H9 (cell line): ENCODE results near the gene THRB. TPM values are rescaled to one million over a fixed set of nuclear protein-coding genes. Genes with fewer than 3 reads are reported as not detected.

Source experiments
- DNase-seq: peaks from one replicate; pipeline ENCODE4 v3.0.0-alpha.2; 2017
- H2AFZ ChIP-seq: one replicate; pipeline ENCODE4 v1.6.1; 2013; ENCODE audit warnings: mild to moderate bottlenecking, low read length, control low read depth, moderate library complexity
- H2AK5ac ChIP-seq: 2 replicates; pipeline ENCODE4 v1.6.1; 2013; ENCODE audit warnings: low read length, control low read depth, mixed read lengths; ENCODE audit not compliant: insufficient read length
- H2BK120ac ChIP-seq: one replicate; pipeline ENCODE4 v1.6.1; 2013; ENCODE audit warnings: low read depth, mild to moderate bottlenecking, low read length, control low read depth, inconsistent platforms; ENCODE audit not compliant: poor library complexity, severe bottlenecking
- H2BK12ac ChIP-seq: 2 replicates; pipeline ENCODE4 v1.6.1; 2013; ENCODE audit warnings: low read length, control low read depth, mixed read lengths, low read depth; ENCODE audit not compliant: insufficient read length
- H2BK15ac ChIP-seq: 2 replicates; pipeline ENCODE4 v1.6.1; 2013; ENCODE audit warnings: low read depth, low read length, control low read depth
- H2BK20ac ChIP-seq: one replicate; pipeline ENCODE4 v1.6.1; 2013; ENCODE audit warnings: low read depth, mild to moderate bottlenecking, low read length, control low read depth, inconsistent platforms; ENCODE audit not compliant: poor library complexity, severe bottlenecking
- H2BK5ac ChIP-seq: 2 replicates; pipeline ENCODE4 v1.6.1; 2013; ENCODE audit warnings: low read length, control low read depth, mixed read lengths; ENCODE audit not compliant: insufficient read length
- H3K14ac ChIP-seq: 2 replicates; pipeline ENCODE4 v1.6.1; 2013; ENCODE audit warnings: low read length, control low read depth; ENCODE audit not compliant: insufficient read depth
- H3K18ac ChIP-seq: 2 replicates; pipeline ENCODE4 v1.6.1; 2013; ENCODE audit warnings: low read depth, mild to moderate bottlenecking, mixed read lengths, low read length, control low read depth; ENCODE audit not compliant: insufficient read length
- H3K23ac ChIP-seq: 2 replicates; pipeline ENCODE4 v1.6.1; 2013; ENCODE audit warnings: low read length, control low read depth, mixed read lengths, low read depth; ENCODE audit not compliant: insufficient read length
- H3K23me2 ChIP-seq: 2 replicates; pipeline ENCODE4 v1.6.1; 2013; ENCODE audit warnings: low read depth, mild to moderate bottlenecking, mixed read lengths, low read length, control low read depth; ENCODE audit not compliant: insufficient read length, poor library complexity, severe bottlenecking
- H3K27ac ChIP-seq: 2 replicates; pipeline ENCODE4 v1.5.1; 2013; ENCODE audit warnings: low read length, control low read depth, mixed read lengths, low read depth; ENCODE audit not compliant: insufficient read length
- H3K27me3 ChIP-seq: 2 replicates; pipeline ENCODE4 v1.6.1; 2013; ENCODE audit warnings: low read length, control low read depth, inconsistent platforms; ENCODE audit not compliant: insufficient read depth
- H3K4ac ChIP-seq: 2 replicates; pipeline ENCODE4 v1.6.1; 2013; ENCODE audit warnings: low read depth, mild to moderate bottlenecking, control low read depth, inconsistent platforms, low read length, moderate library complexity
- H3K4me1 ChIP-seq: 2 replicates; pipeline ENCODE4 v1.6.1; 2013; ENCODE audit warnings: low read length, control low read depth, inconsistent platforms; ENCODE audit not compliant: insufficient read depth
- H3K4me2 ChIP-seq: 2 replicates; pipeline ENCODE4 v1.6.1; 2013; ENCODE audit warnings: low read length, control low read depth, mixed read lengths; ENCODE audit not compliant: insufficient read length, insufficient read depth
- H3K56ac ChIP-seq: 2 replicates; pipeline ENCODE4 v1.6.1; 2013; ENCODE audit warnings: low read depth, mild to moderate bottlenecking, mixed read lengths, low read length, control low read depth; ENCODE audit not compliant: insufficient read length
- H3K79me1 ChIP-seq: 2 replicates; pipeline ENCODE4 v1.6.1; 2013; ENCODE audit warnings: low read depth, mild to moderate bottlenecking, moderate library complexity, low read length, control low read depth, inconsistent platforms; ENCODE audit not compliant: insufficient read depth, poor library complexity, severe bottlenecking
- H3K79me2 ChIP-seq: 2 replicates; pipeline ENCODE4 v1.6.1; 2013; ENCODE audit warnings: low read length, control low read depth, inconsistent platforms; ENCODE audit not compliant: insufficient read depth
- H3K9ac ChIP-seq: 2 replicates; pipeline ENCODE4 v1.6.1; 2013; ENCODE audit warnings: low read length, control low read depth, mixed read lengths; ENCODE audit not compliant: insufficient read length; ENCODE audit errors: extremely low read depth
- H3K9me3 ChIP-seq: one replicate; pipeline ENCODE4 v1.6.1; 2013; ENCODE audit warnings: low read depth, low read length, inconsistent platforms; ENCODE audit not compliant: control insufficient read depth
- H3T11ph ChIP-seq: one replicate; pipeline ENCODE4 v1.6.1; 2013; ENCODE audit warnings: mild to moderate bottlenecking, low read length, control low read depth, inconsistent platforms
- H4K20me1 ChIP-seq: one replicate; pipeline ENCODE4 v1.6.1; 2013; ENCODE audit not compliant: control insufficient read depth, insufficient read length, insufficient read depth
- H4K5ac ChIP-seq: 2 replicates; pipeline ENCODE4 v1.6.1; 2013; ENCODE audit warnings: low read depth, mild to moderate bottlenecking, mixed read lengths, low read length, control low read depth; ENCODE audit not compliant: insufficient read length
- H4K8ac ChIP-seq: replicated peaks from 2 replicates; pipeline ENCODE4 v1.6.1; 2013; ENCODE audit warnings: low read length, control low read depth, mixed read lengths, low read depth; ENCODE audit not compliant: insufficient read length
- H4K91ac ChIP-seq: 2 replicates; pipeline ENCODE4 v1.6.1; 2013; ENCODE audit warnings: low read depth, mild to moderate bottlenecking, moderate library complexity, mixed read lengths, low read length, control low read depth; ENCODE audit not compliant: insufficient read length
- H3K27ac Mint-ChIP-seq, 3 experiments: 2 replicates in 2 of 3; 3 replicates in 1 of 3; pipeline ENCODE4 v1.8.0; 2020 to 2021; ENCODE audit warnings: mixed read lengths in 3 of 3, mild to moderate bottlenecking in 1 of 3, moderate library complexity in 1 of 3
- H3K27me3 Mint-ChIP-seq: 2 replicates; pipeline ENCODE4 v1.8.0; 2021; ENCODE audit warnings: low read depth, mild to moderate bottlenecking, moderate library complexity, mixed read lengths
- H3K36me3 Mint-ChIP-seq, 3 experiments: 2 replicates in 2 of 3; 3 replicates in 1 of 3; pipeline ENCODE4 v1.8.0; 2020 to 2021; ENCODE audit warnings: low read depth in 3 of 3, mixed read lengths in 3 of 3; ENCODE audit not compliant: insufficient read depth in 1 of 3
- H3K4me1 Mint-ChIP-seq, 2 experiments: 2 replicates each; pipeline ENCODE4 v1.8.0; 2020; ENCODE audit warnings: mixed read lengths in 2 of 2
- H3K4me3 Mint-ChIP-seq, 2 experiments: 2 replicates in 1 of 2; 3 replicates in 1 of 2; pipeline ENCODE4 v1.8.0; 2020 to 2021; ENCODE audit warnings: mild to moderate bottlenecking in 2 of 2, mixed read lengths in 2 of 2, moderate library complexity in 1 of 2
- H3K9me3 Mint-ChIP-seq, 2 experiments: 2 replicates in 1 of 2; 3 replicates in 1 of 2; pipeline ENCODE4 v1.8.0; 2020; ENCODE audit warnings: mild to moderate bottlenecking in 2 of 2, mixed read lengths in 2 of 2, moderate library complexity in 1 of 2
- WGBS: extraction: QIAGEN DNeasy Blood & Tissue Kit; methylation state at CpG from one replicate; pipeline ENCODE4 v1.1.7; 2013; ENCODE audit warnings: missing lambda C conversion rate, low lambda C conversion rate, mixed read lengths; ENCODE audit not compliant: insufficient read length; ENCODE audit errors: extremely low coverage; 5-methylcytosine and 5-hydroxymethylcytosine counted together
- total RNA-seq: library from RNA; stranded (reverse); gene quantifications from 2 replicates; pipeline ENCODE4 v1.2.1, GENCODE V29; 2021
- TF ChIP-seq, protein P1 (sequence below): fragments of 200-600 bp; sonication (generic); conservative IDR thresholded peaks from 3 replicates; pipeline ENCODE4 v1.8.0; 2021; ENCODE audit warnings: antibody characterized with exemption, mild to moderate bottlenecking

THRB gene
- total RNA-seq, 1 experiment from 2014 or later = 8.6 TPM

- Mint-ChIP-seq H3K36me3 (no peaks in the 10 kb centered on the region), H3K27ac (no peak overlapping the region), H3K9me3 (no peaks in the 10 kb centered on the region), H3K4me1 (peaks cover 12% of the 10 kb centered on the region in 2 experiments), H3K27me3 (no peaks in the 10 kb centered on the region), H3K4me3 (no peak overlapping the region)
- no peak for DNase-seq
- Histone ChIP-seq H2BK5ac (no peak overlapping the region), H2BK120ac (no peak overlapping the region), H3K9me3 (no peaks in the 10 kb centered on the region), H3K23me2 (no peaks in the 10 kb centered on the region), H3T11ph (no peak overlapping the region), H3K9ac (no peak overlapping the region), H3K56ac (no peak overlapping the region), H2BK15ac (no peak overlapping the region), H3K27ac (no peak overlapping the region), H4K8ac (no peak overlapping the region), H4K5ac (no peak overlapping the region), H3K27me3 (no peaks in the 10 kb centered on the region), H2BK20ac (no peak overlapping the region), H4K20me1 (no peaks in the 10 kb centered on the region), H3K4me1 (peaks cover 5% of the 10 kb centered on the region; the same call in 1 of the 2 replicates), H3K23ac (no peak overlapping the region), H2AFZ (no peak overlapping the region), H2BK12ac (no peak overlapping the region), H3K4me2 (no peak overlapping the region), H3K4ac (no peak overlapping the region), H3K14ac (no peak overlapping the region), H4K91ac (no peak overlapping the region), H3K79me1 (no peaks in the 10 kb centered on the region), H2AK5ac (no peak overlapping the region), H3K18ac (no peak overlapping the region), H3K79me2 (no peaks in the 10 kb centered on the region)
- TF ChIP-seq, protein P1, sequence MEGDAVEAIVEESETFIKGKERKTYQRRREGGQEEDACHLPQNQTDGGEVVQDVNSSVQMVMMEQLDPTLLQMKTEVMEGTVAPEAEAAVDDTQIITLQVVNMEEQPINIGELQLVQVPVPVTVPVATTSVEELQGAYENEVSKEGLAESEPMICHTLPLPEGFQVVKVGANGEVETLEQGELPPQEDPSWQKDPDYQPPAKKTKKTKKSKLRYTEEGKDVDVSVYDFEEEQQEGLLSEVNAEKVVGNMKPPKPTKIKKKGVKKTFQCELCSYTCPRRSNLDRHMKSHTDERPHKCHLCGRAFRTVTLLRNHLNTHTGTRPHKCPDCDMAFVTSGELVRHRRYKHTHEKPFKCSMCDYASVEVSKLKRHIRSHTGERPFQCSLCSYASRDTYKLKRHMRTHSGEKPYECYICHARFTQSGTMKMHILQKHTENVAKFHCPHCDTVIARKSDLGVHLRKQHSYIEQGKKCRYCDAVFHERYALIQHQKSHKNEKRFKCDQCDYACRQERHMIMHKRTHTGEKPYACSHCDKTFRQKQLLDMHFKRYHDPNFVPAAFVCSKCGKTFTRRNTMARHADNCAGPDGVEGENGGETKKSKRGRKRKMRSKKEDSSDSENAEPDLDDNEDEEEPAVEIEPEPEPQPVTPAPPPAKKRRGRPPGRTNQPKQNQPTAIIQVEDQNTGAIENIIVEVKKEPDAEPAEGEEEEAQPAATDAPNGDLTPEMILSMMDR = no peak
- WGBS = 100% methylated on average over 1 of the region's 3 CpGs
Observed at GRCh38 chr3:24386458-24386857, 108.2 kb downstream of the THRB start.
